SK-N-SH treated with all-trans-retinoic acid at 6 μM for 48 hours (cell line): ENCODE data around the gene SCAF1.

ENCODE experiments used
- ATAC-seq: fragments of 200-7000 bp; cut with Tn5 transposase; 3 replicates; pipeline ENCODE4 v1.9.1; 2020; ENCODE audit warnings: mild to moderate bottlenecking, moderate library complexity
- ARNTL ChIP-seq: fragments of 450-650 bp; formaldehyde crosslinking; IDR thresholded peaks from 2 replicates; pipeline ENCODE4 v1.5.0; 2020; ENCODE audit warnings: low read depth, mild to moderate bottlenecking, moderate library complexity, borderline replicate concordance
- CSRNP3 ChIP-seq: fragments of 250-450 bp; sonication (Bioruptor Pico); IDR thresholded peaks from 2 replicates; pipeline ENCODE4 v1.5.1; 2021; ENCODE audit warnings: mild to moderate bottlenecking, moderate library complexity
- GLIS3 ChIP-seq: fragments of 250-450 bp; sonication (Bioruptor Pico); IDR thresholded peaks from 2 replicates; pipeline ENCODE4 v1.5.0; 2020; ENCODE audit warnings: mild to moderate bottlenecking, moderate library complexity
- ISL1 ChIP-seq: fragments of 250-450 bp; sonication (Bioruptor Pico); IDR thresholded peaks from 2 replicates; pipeline ENCODE4 v2.1.2; 2022; ENCODE audit warnings: mild to moderate bottlenecking, moderate library complexity
- OSR1 ChIP-seq: fragments of 250-450 bp; sonication (Bioruptor Pico); IDR thresholded peaks from 2 replicates; pipeline ENCODE4 v1.8.0; 2022; ENCODE audit warnings: moderate library complexity, mild to moderate bottlenecking, inconsistent platforms
- PPARA ChIP-seq: fragments of 250-450 bp; sonication (Bioruptor Pico); IDR thresholded peaks from 2 replicates; pipeline ENCODE4 v1.5.0; 2020; ENCODE audit warnings: mild to moderate bottlenecking, borderline replicate concordance
- RARB ChIP-seq: fragments of 250-450 bp; sonication (Bioruptor Pico); IDR thresholded peaks from 2 replicates; pipeline ENCODE4 v1.8.0; 2021; ENCODE audit warnings: mild to moderate bottlenecking, moderate library complexity
- SNAI2 ChIP-seq: fragments of 250-450 bp; sonication (Bioruptor Pico); IDR thresholded peaks from 2 replicates; pipeline ENCODE4 v1.5.0; 2020; ENCODE audit warnings: mild to moderate bottlenecking, moderate library complexity
- TOX ChIP-seq: fragments of 250-450 bp; sonication (Bioruptor Pico); IDR thresholded peaks from 2 replicates; pipeline ENCODE4 v1.8.0; 2021; ENCODE audit warnings: mild to moderate bottlenecking, moderate library complexity, borderline replicate concordance
- TSHZ2 ChIP-seq: fragments of 250-450 bp; sonication (Bioruptor Pico); IDR thresholded peaks from 2 replicates; pipeline ENCODE4 v1.5.0; 2020; ENCODE audit warnings: mild to moderate bottlenecking, moderate library complexity
- ZC3H10 ChIP-seq: fragments of 250-450 bp; sonication (Bioruptor Pico); IDR thresholded peaks from 2 replicates; pipeline ENCODE4 v1.5.1; 2021; ENCODE audit warnings: mild to moderate bottlenecking, moderate library complexity
- ZFP3 ChIP-seq: fragments of 250-450 bp; sonication (Bioruptor Pico); IDR thresholded peaks from 2 replicates; pipeline ENCODE4 v1.5.0; 2020; ENCODE audit warnings: mild to moderate bottlenecking, moderate library complexity
- ZNF565 ChIP-seq: fragments of 450-650 bp; formaldehyde crosslinking; conservative IDR thresholded peaks from 2 replicates; pipeline ENCODE4 v1.5.0; 2020; ENCODE audit warnings: low read depth, mild to moderate bottlenecking, moderate library complexity
- ZNF70 ChIP-seq: fragments of 450-650 bp; formaldehyde crosslinking; IDR thresholded peaks from 2 replicates; pipeline ENCODE4 v1.5.0; 2020; ENCODE audit warnings: mild to moderate bottlenecking, moderate library complexity
- ZNF8 ChIP-seq: fragments of 450-650 bp; formaldehyde crosslinking; IDR thresholded peaks from 2 replicates; pipeline ENCODE4 v1.5.0; 2020; ENCODE audit warnings: mild to moderate bottlenecking, moderate library complexity
- TF ChIP-seq, protein P1 (sequence below): fragments of 250-450 bp; sonication (Bioruptor Pico); IDR thresholded peaks from 2 replicates; pipeline ENCODE4 v1.8.0; 2021; ENCODE audit warnings: low read depth, mild to moderate bottlenecking, moderate library complexity, borderline replicate concordance
- TF ChIP-seq, protein P2 (sequence below): fragments of 250-450 bp; sonication (Bioruptor Pico); IDR thresholded peaks from 2 replicates; pipeline ENCODE4 v1.5.1; 2020; ENCODE audit warnings: low read depth, mild to moderate bottlenecking, moderate library complexity
- TF ChIP-seq, protein P3 (sequence below): fragments of 250-450 bp; sonication (Bioruptor Pico); IDR thresholded peaks from 2 replicates; pipeline ENCODE4 v1.8.0; 2020; ENCODE audit warnings: mild to moderate bottlenecking, moderate library complexity, borderline replicate concordance

The SCAF1 gene

GRCh38 chr19:49602806-49603205 is 39.2 kb upstream of the SCAF1 start:
- ATAC-seq: no peak
- TF ChIP-seq ARNTL (CRISPR knock-in tag): no peak
- TF ChIP-seq, protein P1, sequence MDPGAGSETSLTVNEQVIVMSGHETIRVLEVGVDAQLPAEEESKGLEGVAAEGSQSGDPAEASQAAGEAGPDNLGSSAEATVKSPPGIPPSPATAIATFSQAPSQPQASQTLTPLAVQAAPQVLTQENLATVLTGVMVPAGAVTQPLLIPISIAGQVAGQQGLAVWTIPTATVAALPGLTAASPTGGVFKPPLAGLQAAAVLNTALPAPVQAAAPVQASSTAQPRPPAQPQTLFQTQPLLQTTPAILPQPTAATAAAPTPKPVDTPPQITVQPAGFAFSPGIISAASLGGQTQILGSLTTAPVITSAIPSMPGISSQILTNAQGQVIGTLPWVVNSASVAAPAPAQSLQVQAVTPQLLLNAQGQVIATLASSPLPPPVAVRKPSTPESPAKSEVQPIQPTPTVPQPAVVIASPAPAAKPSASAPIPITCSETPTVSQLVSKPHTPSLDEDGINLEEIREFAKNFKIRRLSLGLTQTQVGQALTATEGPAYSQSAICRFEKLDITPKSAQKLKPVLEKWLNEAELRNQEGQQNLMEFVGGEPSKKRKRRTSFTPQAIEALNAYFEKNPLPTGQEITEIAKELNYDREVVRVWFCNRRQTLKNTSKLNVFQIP (CRISPR knock-in tag): no peak
- TF ChIP-seq ZNF565 (CRISPR knock-in tag): no peak
- TF ChIP-seq, protein P2, sequence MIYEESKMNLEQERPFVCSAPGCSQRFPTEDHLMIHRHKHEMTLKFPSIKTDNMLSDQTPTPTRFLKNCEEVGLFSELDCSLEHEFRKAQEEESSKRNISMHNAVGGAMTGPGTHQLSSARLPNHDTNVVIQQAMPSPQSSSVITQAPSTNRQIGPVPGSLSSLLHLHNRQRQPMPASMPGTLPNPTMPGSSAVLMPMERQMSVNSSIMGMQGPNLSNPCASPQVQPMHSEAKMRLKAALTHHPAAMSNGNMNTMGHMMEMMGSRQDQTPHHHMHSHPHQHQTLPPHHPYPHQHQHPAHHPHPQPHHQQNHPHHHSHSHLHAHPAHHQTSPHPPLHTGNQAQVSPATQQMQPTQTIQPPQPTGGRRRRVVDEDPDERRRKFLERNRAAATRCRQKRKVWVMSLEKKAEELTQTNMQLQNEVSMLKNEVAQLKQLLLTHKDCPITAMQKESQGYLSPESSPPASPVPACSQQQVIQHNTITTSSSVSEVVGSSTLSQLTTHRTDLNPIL: no peak
- TF ChIP-seq RARB (CRISPR knock-in tag): no peak
- TF ChIP-seq ZFP3 (CRISPR knock-in tag): no peak
- TF ChIP-seq, protein P3, sequence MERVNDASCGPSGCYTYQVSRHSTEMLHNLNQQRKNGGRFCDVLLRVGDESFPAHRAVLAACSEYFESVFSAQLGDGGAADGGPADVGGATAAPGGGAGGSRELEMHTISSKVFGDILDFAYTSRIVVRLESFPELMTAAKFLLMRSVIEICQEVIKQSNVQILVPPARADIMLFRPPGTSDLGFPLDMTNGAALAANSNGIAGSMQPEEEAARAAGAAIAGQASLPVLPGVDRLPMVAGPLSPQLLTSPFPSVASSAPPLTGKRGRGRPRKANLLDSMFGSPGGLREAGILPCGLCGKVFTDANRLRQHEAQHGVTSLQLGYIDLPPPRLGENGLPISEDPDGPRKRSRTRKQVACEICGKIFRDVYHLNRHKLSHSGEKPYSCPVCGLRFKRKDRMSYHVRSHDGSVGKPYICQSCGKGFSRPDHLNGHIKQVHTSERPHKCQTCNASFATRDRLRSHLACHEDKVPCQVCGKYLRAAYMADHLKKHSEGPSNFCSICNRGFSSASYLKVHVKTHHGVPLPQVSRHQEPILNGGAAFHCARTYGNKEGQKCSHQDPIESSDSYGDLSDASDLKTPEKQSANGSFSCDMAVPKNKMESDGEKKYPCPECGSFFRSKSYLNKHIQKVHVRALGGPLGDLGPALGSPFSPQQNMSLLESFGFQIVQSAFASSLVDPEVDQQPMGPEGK: no peak
- TF ChIP-seq TOX: no peak

DNA sequence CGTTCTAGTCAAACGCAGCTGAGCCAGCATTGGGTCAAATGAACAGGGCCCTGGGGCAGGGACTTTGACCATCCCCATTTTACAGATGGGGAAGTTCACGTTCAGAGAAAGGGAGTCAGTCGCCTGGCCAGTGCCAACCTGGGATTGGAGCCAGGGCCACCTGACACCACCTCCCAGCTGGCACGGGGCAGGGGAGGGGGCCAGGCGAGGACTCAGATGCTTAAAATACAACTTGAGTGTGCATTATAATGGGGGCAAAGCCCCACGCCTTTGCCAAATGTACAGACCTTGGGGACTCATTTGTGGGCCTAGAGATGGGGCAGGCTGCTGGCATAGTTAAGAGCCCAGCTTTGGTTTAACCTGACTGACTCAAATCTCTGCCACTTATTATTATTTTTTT is 36.4 kb upstream of the SCAF1 start:
- no peak for TF ChIP-seq RARB (CRISPR knock-in tag)
- no peak for TF ChIP-seq ZNF8
- no peak for TF ChIP-seq ZFP3 (CRISPR knock-in tag)
- TF ChIP-seq GLIS3 (CRISPR knock-in tag): no peak
- TF ChIP-seq, protein P2: no peak
- no peak for TF ChIP-seq ZNF70
- TF ChIP-seq ARNTL (CRISPR knock-in tag): no peak
- no peak for ATAC-seq

GRCh38 chr19:49609499-49610092 is 32.4 kb upstream of the SCAF1 start:
- TF ChIP-seq ZNF565 (CRISPR knock-in tag) (no peak), PPARA (CRISPR knock-in tag) (no peak)
- ATAC-seq: no peak

GRCh38 chr19:49613374-49613773 is 28.6 kb upstream of the SCAF1 start:
- ATAC-seq: peak; percentile 18; the same call in 2 of the 3 replicates
- TF ChIP-seq CSRNP3 (CRISPR knock-in tag) (no peak), SNAI2 (no peak), PPARA (CRISPR knock-in tag) (no peak), ISL1 (CRISPR knock-in tag) (no peak), TOX (no peak), ZFP3 (CRISPR knock-in tag) (no peak), ZNF70 (no peak), OSR1 (CRISPR knock-in tag) (no peak), TSHZ2 (no peak), GLIS3 (CRISPR knock-in tag) (no peak), ARNTL (CRISPR knock-in tag) (no peak), ZC3H10 (CRISPR knock-in tag) (no peak)
- TF ChIP-seq, protein P3: no peak
- TF ChIP-seq, protein P1 (CRISPR knock-in tag): no peak
- TF ChIP-seq, protein P2: no peak
